Hepatocyte (in vitro differentiated cells): Measurements from ENCODE around the gene CYTH2. TPM values are rescaled to one million over a fixed set of nuclear protein-coding genes. Genes with fewer than 3 reads are reported as not detected.

ENCODE experiments used
- DNase-seq: peaks from one replicate; pipeline ENCODE4 v3.0.0-alpha.2; 2016; ENCODE audit warnings: low spot score
- H2AFZ ChIP-seq: fragments of 200-600 bp; sonication (generic); 2 replicates; pipeline ENCODE4 v1.6.0; 2016; ENCODE audit warnings: antibody characterized with exemption, mild to moderate bottlenecking
- H3K27ac ChIP-seq: fragments of 200-600 bp; sonication (generic); 2 replicates; pipeline ENCODE4 v1.5.1; 2016; ENCODE audit warnings: mild to moderate bottlenecking
- H3K27me3 ChIP-seq: fragments of 200-600 bp; sonication (generic); 2 replicates; pipeline ENCODE4 v1.6.1; 2016
- H3K36me3 ChIP-seq: fragments of 200-600 bp; sonication (generic); replicated peaks from 2 replicates; pipeline ENCODE4 v1.5.1; 2016; ENCODE audit warnings: low read depth; ENCODE audit not compliant: insufficient read depth
- H3K4me1 ChIP-seq: fragments of 200-600 bp; sonication (generic); 2 replicates; pipeline ENCODE4 v1.5.1; 2016; ENCODE audit warnings: mild to moderate bottlenecking, moderate library complexity; ENCODE audit not compliant: insufficient read depth
- H3K4me2 ChIP-seq: fragments of 200-600 bp; sonication (generic); 2 replicates; pipeline ENCODE4 v1.6.0; 2016
- H3K4me3 ChIP-seq: fragments of 200-600 bp; sonication (generic); 2 replicates; pipeline ENCODE4 v1.5.1; 2016; ENCODE audit warnings: mild to moderate bottlenecking
- H3K79me2 ChIP-seq: fragments of 200-600 bp; sonication (generic); 2 replicates; pipeline ENCODE4 v1.6.0; 2017; ENCODE audit warnings: mild to moderate bottlenecking
- H3K9me2 ChIP-seq: fragments of 200-600 bp; sonication (generic); replicated peaks from 2 replicates; pipeline ENCODE4 v1.6.0; 2017; ENCODE audit warnings: mild to moderate bottlenecking; ENCODE audit not compliant: insufficient read depth
- H3K9me3 ChIP-seq: fragments of 200-600 bp; sonication (generic); 2 replicates; pipeline ENCODE4 v1.5.1; 2016; ENCODE audit warnings: low read depth, mild to moderate bottlenecking
- H4K20me1 ChIP-seq: fragments of 200-600 bp; sonication (generic); 2 replicates; pipeline ENCODE4 v1.6.0; 2016; ENCODE audit warnings: mild to moderate bottlenecking; ENCODE audit not compliant: insufficient read depth, poor library complexity, severe bottlenecking
- CTCF ChIP-seq: fragments of 200-600 bp; sonication (generic); IDR thresholded peaks from 2 replicates; pipeline ENCODE4 v1.5.1; 2016; ENCODE audit warnings: antibody characterized with exemption, mild to moderate bottlenecking; ENCODE audit not compliant: poor library complexity
- EZH2 ChIP-seq: fragments of 200-600 bp; sonication (generic); IDR thresholded peaks from 2 replicates; pipeline ENCODE4 v1.6.1; 2016; ENCODE audit warnings: antibody characterized with exemption, mild to moderate bottlenecking, borderline replicate concordance
- EZH2phosphoT487 ChIP-seq: fragments of 200-600 bp; sonication (generic); IDR thresholded peaks from one replicate; pipeline ENCODE4 v1.6.1; 2018; ENCODE audit warnings: antibody characterized with exemption, mild to moderate bottlenecking, low read depth, moderate library complexity; ENCODE audit not compliant: unreplicated experiment, severe bottlenecking
- WGBS: methylation state at CpG from one replicate; pipeline ENCODE4 v1.1.6; 2016; ENCODE audit warnings: low lambda C conversion rate; ENCODE audit errors: missing lambda C conversion rate; 5-methylcytosine and 5-hydroxymethylcytosine counted together
- polyA plus RNA-seq: library from polyadenylated mRNA; unstranded; fragments of >200 nt; fragmentation: Nextera tagmentation; extraction: Ambion mirVana; gene quantifications from 2 replicates; pipeline ENCODE4 v1.2.1, GENCODE V29; 2016
- total RNA-seq: library from RNA; depleted of rRNA; stranded (reverse); fragments of >200 nt; gene quantifications from 2 replicates; pipeline ENCODE4 v1.2.3, GENCODE V29; 2014

Gene CYTH2
- total and polyA plus RNA-seq, 2 experiments from 2014 or later = 63.1 to 80.1 TPM

GRCh38 chr19:48480558-48481500 lies 11.7 kb downstream of the CYTH2 start:
- Histone ChIP-seq H2AFZ (no peak overlapping the region), H3K4me1 (no peaks in the 10 kb centered on the region), H3K4me2 (no peak overlapping the region), H3K36me3 (no peaks in the 10 kb centered on the region), H3K27me3 (no peaks in the 10 kb centered on the region), H4K20me1 (no peaks in the 10 kb centered on the region), H3K27ac (no peak overlapping the region), H3K9me2 (no peaks in the 10 kb centered on the region), H3K4me3 (no peak overlapping the region), H3K9me3 (no peaks in the 10 kb centered on the region), H3K79me2 (no peaks in the 10 kb centered on the region)
- WGBS = 93% methylated on average over 43 of the region's 52 CpGs
- no peak for DNase-seq
- TF ChIP-seq CTCF = no peak
- no peak for TF ChIP-seq EZH2
- no peak for TF ChIP-seq EZH2phosphoT487

- H3K36me3 ChIP-seq = no peaks in the 10 kb centered on the region
- no peaks in the 10 kb centered on the region for H3K9me2 ChIP-seq
- no peaks in the 10 kb centered on the region for H3K27me3 ChIP-seq
- no peak for TF ChIP-seq EZH2
- no peak overlapping the region for H3K4me2 ChIP-seq
- H2AFZ ChIP-seq = no peak overlapping the region
- DNase-seq = no peak
- H4K20me1 ChIP-seq = no peaks in the 10 kb centered on the region
- H3K79me2 ChIP-seq = no peaks in the 10 kb centered on the region
- H3K9me3 ChIP-seq = no peaks in the 10 kb centered on the region
- 88% methylated on average over 7 of the region's 7 CpGs for WGBS
- H3K27ac ChIP-seq = no peak overlapping the region
- no peaks in the 10 kb centered on the region for H3K4me1 ChIP-seq
- H3K4me3 ChIP-seq = no peak overlapping the region
Observed at GRCh38 chr19:48481846-48482639, 12.9 kb downstream of the CYTH2 start.

GRCh38 chr19:48483301-48483700 lies 14.1 kb downstream of the CYTH2 start:
- no peaks in the 10 kb centered on the region for H3K36me3 ChIP-seq
- no peak overlapping the region for H3K27ac ChIP-seq
- no peaks in the 10 kb centered on the region for H3K79me2 ChIP-seq
- WGBS = 83% methylated on average over 1 of the region's 3 CpGs
- H3K4me2 ChIP-seq = no peak overlapping the region
- TF ChIP-seq EZH2phosphoT487 = no peak
- TF ChIP-seq CTCF = no peak
- TF ChIP-seq EZH2 = no peak
- no peaks in the 10 kb centered on the region for H3K9me3 ChIP-seq
- H3K4me1 ChIP-seq = peaks cover 7% of the 10 kb centered on the region
- no peak overlapping the region for H3K4me3 ChIP-seq
- H3K9me2 ChIP-seq = no peaks in the 10 kb centered on the region
- no peaks in the 10 kb centered on the region for H4K20me1 ChIP-seq
- H3K27me3 ChIP-seq = no peaks in the 10 kb centered on the region
- DNase-seq = no peak
- H2AFZ ChIP-seq = no peak overlapping the region
